ENCODE results near the gene SLC16A6. TPM values are rescaled to one million over a fixed set of nuclear protein-coding genes. Genes with fewer than 3 reads are reported as not detected.
A peak's percentile ranks its signal among the peaks of the same experiment; 100 is the strongest.

The SLC16A6 gene
- total and polyA plus RNA-seq, 7 experiments from 2014 or later, result 0.74 to 12.5 (median 5.8) TPM

DNA sequence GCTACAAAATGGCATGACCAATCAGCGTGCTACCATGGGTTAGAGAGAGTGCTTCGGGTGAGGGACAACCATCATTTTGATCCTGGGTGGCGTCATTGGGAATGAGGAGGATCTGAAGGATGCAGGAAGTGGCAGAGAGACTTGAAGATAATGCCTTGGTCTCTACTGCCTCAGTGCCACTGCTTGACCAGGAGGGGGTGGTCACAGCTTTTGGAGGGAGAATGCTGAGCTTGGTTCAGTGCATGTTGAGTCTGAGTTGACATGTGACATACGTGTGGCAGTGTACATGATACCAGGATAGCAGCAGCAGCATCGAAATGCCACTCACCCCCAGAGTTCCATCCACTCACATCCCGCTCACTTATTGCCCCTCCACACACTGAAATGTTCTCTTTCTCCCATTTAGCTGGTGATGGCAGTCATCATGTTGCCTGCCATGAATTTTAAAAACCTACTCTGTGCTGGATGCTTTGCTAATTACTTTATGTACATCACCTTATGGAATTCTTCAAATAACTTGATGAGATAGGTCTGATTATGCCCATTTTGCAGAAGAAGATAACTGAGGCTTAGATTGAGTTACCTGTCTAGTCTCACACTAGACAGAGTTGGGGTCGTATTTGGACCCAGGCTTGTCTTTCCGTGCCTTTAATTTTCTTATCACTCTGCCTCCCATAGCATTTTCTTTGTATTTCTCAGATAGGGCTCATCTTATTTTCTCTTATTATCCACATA, 37.1 kb upstream of the SLC16A6 start:
- Histone ChIP-seq H3K27me3 (ENCODE audit: control insufficient read depth in 2 of 2, insufficient read depth in 2 of 2, low read length in 2 of 2) (no peaks in the 10 kb centered on the region), H3K4me3 (ENCODE audit: low read length) (no peak overlapping the region), H3K4me1 (ENCODE audit: control insufficient read depth in 2 of 2, insufficient read depth in 2 of 2, low read length in 2 of 2) (peaks cover 7 to 8% of the 10 kb centered on the region in 2 donors), H3K9me3 (ENCODE audit: control insufficient read depth in 2 of 3, low read length in 3 of 3) (peaks cover 0 to 4% (median 0%) of the 10 kb centered on the region in 3 experiments), H3K36me3 (ENCODE audit: control insufficient read depth in 2 of 3, insufficient read depth in 3 of 3, low read length in 3 of 3) (no peaks in the 10 kb centered on the region), H3K27ac (ENCODE audit: low read depth, low read length) (no peak overlapping the region)
- ChIA-PET CTCF (no interaction called here), POLR2A (interaction anchor here (0.7 to 1.4 kb wide), 4 partner anchors 9 to 31 kb away, joined by 3 to 4 read pairs (median 3); no protein-coding TSS in a partner anchor)
- Mint-ChIP-seq H3K4me1 (peaks cover 7 to 27% (median 18%) of the 10 kb centered on the region in 7 donors), H3K9me3 (peaks cover 0 to 25% (median 11%) of the 10 kb centered on the region in 11 donors), H3K27ac (peak overlapping the region in 1 of 9 donors; percentile 43), H3K4me3 (no peak overlapping the region), H3K27me3 (no peaks in the 10 kb centered on the region), H3K36me3 (peaks cover 0 to 19% (median 5%) of the 10 kb centered on the region in 5 donors)
- ATAC-seq, result no peak
- intact Hi-C loops (cut with micrococcal nuclease), result no loop called here
- no peak for DNase-seq

DNA sequence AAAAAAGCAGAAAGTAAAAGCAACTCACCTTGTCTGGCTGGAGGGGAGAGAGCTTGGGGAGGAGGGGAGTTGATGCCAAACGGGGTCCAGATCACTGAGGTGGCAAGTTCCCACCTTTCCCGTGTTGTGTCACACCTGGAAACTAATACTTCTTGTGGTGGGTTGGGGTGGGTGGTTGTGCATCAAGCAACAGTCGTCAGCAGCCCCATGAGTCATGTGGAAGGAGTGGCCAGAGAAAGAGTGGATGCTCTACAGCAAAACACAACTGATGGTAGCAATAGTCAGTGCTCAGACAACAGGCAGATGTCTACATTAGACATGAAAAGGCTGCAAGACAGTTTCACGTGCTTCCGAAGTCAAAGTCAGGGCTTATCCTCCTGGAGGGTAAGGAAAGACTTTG, 35.8 kb upstream of the SLC16A6 start:
- H3K36me3 ChIP-seq (ENCODE audit: control insufficient read depth in 2 of 3, insufficient read depth in 3 of 3, low read length in 3 of 3), result no peaks in the 10 kb centered on the region
- peaks cover 0 to 12% (median 6%) of the 10 kb centered on the region in 5 donors for H3K36me3 Mint-ChIP-seq
- POLR2A ChIA-PET, result interaction anchor here (1.1 kb wide), 1 partner anchor 29 kb away, joined by 4 read pairs; no protein-coding TSS in a partner anchor
- no peak overlapping the region for H3K4me3 Mint-ChIP-seq
- H3K4me1 Mint-ChIP-seq, result peaks cover 7 to 27% (median 18%) of the 10 kb centered on the region in 7 donors
- H3K4me3 ChIP-seq (ENCODE audit: low read length), result no peak overlapping the region
- peaks cover 0 to 4% (median 0%) of the 10 kb centered on the region in 3 experiments for H3K9me3 ChIP-seq (ENCODE audit: control insufficient read depth in 2 of 3, low read length in 3 of 3)
- ATAC-seq, result no peak
- H3K27me3 ChIP-seq (ENCODE audit: control insufficient read depth in 2 of 2, insufficient read depth in 2 of 2, low read length in 2 of 2), result no peaks in the 10 kb centered on the region
- H3K9me3 Mint-ChIP-seq, result peaks cover 0 to 14% (median 6%) of the 10 kb centered on the region in 11 donors
- DNase-seq, result no peak
- H3K4me1 ChIP-seq (ENCODE audit: control insufficient read depth in 2 of 2, insufficient read depth in 2 of 2, low read length in 2 of 2), result peaks cover 7 to 8% of the 10 kb centered on the region in 2 donors
- CTCF ChIA-PET, result no interaction called here
- H3K27me3 Mint-ChIP-seq, result no peaks in the 10 kb centered on the region
- H3K27ac ChIP-seq (ENCODE audit: low read depth, low read length), result no peak overlapping the region
- no peak overlapping the region for H3K27ac Mint-ChIP-seq
- intact Hi-C loops (cut with micrococcal nuclease), result no loop called here

DNA sequence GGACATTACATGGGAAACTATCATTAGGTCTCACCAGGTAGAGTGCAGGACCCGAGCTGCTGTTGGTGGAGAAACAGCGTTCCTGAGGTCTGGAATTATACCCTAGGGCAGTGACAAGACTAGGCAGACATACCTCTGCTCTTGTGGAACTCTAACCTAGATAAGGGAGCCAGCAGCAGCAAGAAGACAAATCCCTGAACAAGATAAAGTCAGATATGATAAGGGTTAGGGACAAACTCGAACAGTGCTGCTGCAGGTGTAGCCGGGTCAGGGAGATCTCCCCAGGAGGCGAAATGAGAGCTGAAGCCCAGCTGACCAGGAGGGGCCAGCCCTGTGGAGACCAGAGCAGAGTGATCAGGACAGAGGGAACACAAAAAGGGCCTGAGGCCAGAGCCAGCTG, 35.0 kb upstream of the SLC16A6 start:
- Mint-ChIP-seq H3K36me3 (peaks cover under 1 to 11% (median 5%) of the 10 kb centered on the region in 5 donors), H3K27me3 (no peaks in the 10 kb centered on the region), H3K4me3 (no peak overlapping the region), H3K9me3 (peaks cover 0 to 11% (median 4%) of the 10 kb centered on the region in 11 donors), H3K27ac (peak overlapping the region in 1 of 9 donors; percentile 12), H3K4me1 (peaks cover 7 to 28% (median 18%) of the 10 kb centered on the region in 7 donors)
- H3K27ac ChIP-seq (ENCODE audit: low read depth, low read length), result no peak overlapping the region
- peaks cover 7 to 8% of the 10 kb centered on the region in 2 donors for H3K4me1 ChIP-seq (ENCODE audit: control insufficient read depth in 2 of 2, insufficient read depth in 2 of 2, low read length in 2 of 2)
- DNase-seq (no peak), ATAC-seq (no peak)
- no peaks in the 10 kb centered on the region for H3K27me3 ChIP-seq (ENCODE audit: control insufficient read depth in 2 of 2, insufficient read depth in 2 of 2, low read length in 2 of 2)
- CTCF ChIA-PET, result interaction anchor here (1.0 kb wide), 1 partner anchor 16 kb away, joined by 3 read pairs; no protein-coding TSS in a partner anchor
- POLR2A ChIA-PET, result interaction anchor here (1.2 kb wide), 1 partner anchor 35 kb away, joined by 3 read pairs; the partner anchor contains the start of genes ARSG and SLC16A6
- intact Hi-C loops (cut with micrococcal nuclease), result no loop called here
- no peaks in the 10 kb centered on the region for H3K9me3 ChIP-seq (ENCODE audit: control insufficient read depth in 2 of 3, low read length in 3 of 3)
- H3K36me3 ChIP-seq (ENCODE audit: control insufficient read depth in 2 of 3, insufficient read depth in 3 of 3, low read length in 3 of 3), result no peaks in the 10 kb centered on the region
- no peak overlapping the region for H3K4me3 ChIP-seq (ENCODE audit: low read length)

DNA sequence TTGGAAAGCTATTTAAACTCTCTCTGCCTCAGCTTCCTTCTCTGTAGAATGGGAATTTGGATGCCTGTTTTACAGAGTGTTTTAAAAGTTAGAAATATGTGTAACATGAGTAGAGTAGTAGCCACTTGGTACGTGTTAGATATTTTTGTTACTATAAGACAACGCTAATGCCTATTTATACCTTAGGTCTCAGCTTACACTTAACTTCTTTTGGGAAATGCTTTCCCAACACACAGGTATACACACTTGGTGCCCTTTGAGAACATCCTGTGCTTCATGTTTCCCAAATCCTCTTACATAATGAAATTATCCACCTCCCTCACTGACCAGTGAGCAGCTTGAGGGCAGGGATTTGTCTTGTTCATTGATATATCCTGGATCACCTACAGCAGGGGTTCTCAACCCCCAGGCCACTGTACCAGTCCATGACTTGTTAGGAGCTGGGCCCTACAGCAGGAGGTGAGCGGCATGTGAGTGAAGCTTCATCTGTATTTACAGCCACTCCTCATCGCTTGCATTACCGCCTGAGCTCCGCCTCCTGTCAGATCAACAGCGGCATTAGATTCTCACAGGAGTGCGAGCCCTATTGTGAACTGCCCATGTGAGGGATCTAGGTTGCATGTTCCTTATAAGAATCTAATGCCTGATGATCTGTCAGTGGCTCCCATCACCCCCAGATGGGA, 33.9 kb upstream of the SLC16A6 start:
- Mint-ChIP-seq H3K4me3 (peak overlapping the region in 1 of 10 donors; percentile 14), H3K9me3 (peaks cover 0 to under 1% (median 0%) of the 10 kb centered on the region in 11 donors), H3K4me1 (peaks cover 7 to 40% (median 19%) of the 10 kb centered on the region in 7 donors), H3K27me3 (no peaks in the 10 kb centered on the region), H3K36me3 (peaks cover 0 to 6% (median 4%) of the 10 kb centered on the region in 5 donors), H3K27ac (no peak overlapping the region)
- POLR2A ChIA-PET, result interaction anchor here (0.6 to 1.6 kb wide), 6 partner anchors 13 to 1908 kb away, joined by 3 to 10 read pairs (median 4); partner anchors contain the start of genes ARSG and SLC16A6
- Histone ChIP-seq H3K27ac (ENCODE audit: low read depth, low read length) (no peak overlapping the region), H3K9me3 (ENCODE audit: control insufficient read depth in 2 of 3, low read length in 3 of 3) (no peaks in the 10 kb centered on the region), H3K27me3 (ENCODE audit: control insufficient read depth in 2 of 2, insufficient read depth in 2 of 2, low read length in 2 of 2) (no peaks in the 10 kb centered on the region), H3K4me1 (ENCODE audit: control insufficient read depth in 2 of 2, insufficient read depth in 2 of 2, low read length in 2 of 2) (peaks cover 7 to 8% of the 10 kb centered on the region in 2 donors), H3K36me3 (ENCODE audit: control insufficient read depth in 2 of 3, insufficient read depth in 3 of 3, low read length in 3 of 3) (no peaks in the 10 kb centered on the region), H3K4me3 (ENCODE audit: low read length) (no peak overlapping the region)
- intact Hi-C loops (cut with micrococcal nuclease), result no loop called here
- DNase-seq (no peak), ATAC-seq (no peak)
- CTCF ChIA-PET, result interaction anchor here (1.0 kb wide), 2 partner anchors 18 to 107 kb away, joined by 3 to 4 read pairs; no protein-coding TSS in a partner anchor

DNA sequence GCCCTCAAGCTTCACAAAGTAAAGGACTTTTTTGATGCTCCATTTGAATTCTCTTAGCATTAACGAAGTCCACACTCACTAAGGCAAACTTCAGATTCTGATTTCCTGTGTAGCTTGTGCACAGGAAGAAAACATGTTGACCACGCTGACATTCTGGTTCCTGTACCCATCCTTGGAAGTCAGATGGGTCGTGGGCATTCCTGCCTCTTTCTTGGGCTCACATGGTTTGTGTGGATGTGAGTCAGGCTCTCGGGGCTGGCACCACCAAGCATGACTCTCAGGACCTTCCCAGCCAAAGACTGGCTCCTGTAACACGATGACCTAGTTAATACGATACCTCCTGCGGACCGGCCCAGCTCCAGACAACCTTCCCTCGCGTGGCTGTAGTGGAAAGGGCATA, 33.2 kb upstream of the SLC16A6 start:
- no peaks in the 10 kb centered on the region for H3K27me3 Mint-ChIP-seq
- H3K36me3 Mint-ChIP-seq, result peaks cover 0 to 6% (median 4%) of the 10 kb centered on the region in 5 donors
- peak overlapping the region in 4 of 10 donors; percentile 13 to 40 (median 26) for H3K4me3 Mint-ChIP-seq
- POLR2A ChIA-PET, result interaction anchor here (0.6 to 1.6 kb wide), 9 partner anchors 9 to 1907 kb away, joined by 3 to 11 read pairs (median 5); partner anchors contain the start of genes ARSG and SLC16A6
- ATAC-seq (no peak), DNase-seq (no peak)
- Histone ChIP-seq H3K4me1 (ENCODE audit: control insufficient read depth in 2 of 2, insufficient read depth in 2 of 2, low read length in 2 of 2) (peaks cover 7 to 8% of the 10 kb centered on the region in 2 donors), H3K27me3 (ENCODE audit: control insufficient read depth in 2 of 2, insufficient read depth in 2 of 2, low read length in 2 of 2) (no peaks in the 10 kb centered on the region), H3K9me3 (ENCODE audit: control insufficient read depth in 2 of 3, low read length in 3 of 3) (no peaks in the 10 kb centered on the region), H3K4me3 (ENCODE audit: low read length) (no peak overlapping the region), H3K36me3 (ENCODE audit: control insufficient read depth in 2 of 3, insufficient read depth in 3 of 3, low read length in 3 of 3) (no peaks in the 10 kb centered on the region), H3K27ac (ENCODE audit: low read depth, low read length) (no peak overlapping the region)
- no peaks in the 10 kb centered on the region for H3K9me3 Mint-ChIP-seq
- CTCF ChIA-PET, result interaction anchor here (1.3 kb wide), 1 partner anchor 108 kb away, joined by 3 read pairs; no protein-coding TSS in a partner anchor
- peak overlapping the region in 2 of 9 donors; percentile 28 to 40 for H3K27ac Mint-ChIP-seq
- intact Hi-C loops (cut with micrococcal nuclease), result no loop called here
- H3K4me1 Mint-ChIP-seq, result peaks cover 7 to 45% (median 19%) of the 10 kb centered on the region in 7 donors

DNA sequence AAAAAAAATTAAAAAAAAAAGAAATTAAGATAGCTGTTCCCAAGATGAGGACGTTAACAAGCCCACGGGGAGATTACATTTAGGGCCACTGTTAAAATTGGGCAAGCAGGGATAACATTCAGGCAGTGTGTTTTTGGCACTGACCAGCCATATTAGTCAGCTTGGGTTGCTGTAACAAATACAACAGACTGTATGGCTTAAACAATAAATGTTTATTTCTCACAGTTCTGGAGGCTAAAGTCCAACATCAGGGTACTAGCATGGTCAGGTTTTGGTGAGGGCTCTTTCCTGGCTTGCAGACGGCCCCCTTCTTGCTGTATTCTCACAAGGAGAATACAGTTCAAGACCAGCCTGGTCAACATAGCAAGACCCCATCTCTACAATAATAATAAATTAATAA, 31.7 kb upstream of the SLC16A6 start:
- H3K27ac Mint-ChIP-seq, result no peak overlapping the region
- Histone ChIP-seq H3K4me1 (ENCODE audit: control insufficient read depth in 2 of 2, insufficient read depth in 2 of 2, low read length in 2 of 2) (peaks cover 7 to 8% of the 10 kb centered on the region in 2 donors), H3K4me3 (ENCODE audit: low read length) (no peak overlapping the region), H3K27me3 (ENCODE audit: control insufficient read depth in 2 of 2, insufficient read depth in 2 of 2, low read length in 2 of 2) (no peaks in the 10 kb centered on the region), H3K27ac (ENCODE audit: low read depth, low read length) (no peak overlapping the region), H3K9me3 (ENCODE audit: control insufficient read depth in 2 of 3, low read length in 3 of 3) (no peaks in the 10 kb centered on the region), H3K36me3 (ENCODE audit: control insufficient read depth in 2 of 3, insufficient read depth in 3 of 3, low read length in 3 of 3) (no peaks in the 10 kb centered on the region)
- H3K36me3 Mint-ChIP-seq, result peaks cover 0 to 5% (median 3%) of the 10 kb centered on the region in 5 donors
- H3K4me3 Mint-ChIP-seq, result no peak overlapping the region
- ChIA-PET CTCF (interaction anchor here (0.7 kb wide), 1 partner anchor 112 kb away, joined by 3 read pairs; no protein-coding TSS in a partner anchor), POLR2A (no interaction called here)
- H3K4me1 Mint-ChIP-seq, result peaks cover 14 to 42% (median 23%) of the 10 kb centered on the region in 7 donors
- intact Hi-C loops (cut with micrococcal nuclease), result no loop called here
- no peaks in the 10 kb centered on the region for H3K9me3 Mint-ChIP-seq
- ATAC-seq (no peak), DNase-seq (no peak)
- no peaks in the 10 kb centered on the region for H3K27me3 Mint-ChIP-seq
